Esophagus muscularis mucosa (tissue), 4 donors: Measurements from ENCODE around the gene CCDC85C. TPM values are rescaled to one million over a fixed set of nuclear protein-coding genes. Genes with fewer than 3 reads are reported as not detected.

Experiments used
- DNase-seq: peaks from one replicate; pipeline ENCODE4 v3.0.0-alpha.2; 2017; ENCODE audit errors: extremely low spot score
- H3K27ac ChIP-seq, 4 donors: fragments of 200-600 bp; sonication (generic); replicated peaks in 1 of 4; 1 replicate in 3 of 4; 2 replicates in 1 of 4; pipeline ENCODE4 v1.5.1; 2016 to 2019; ENCODE audit warnings: mild to moderate bottlenecking in 1 of 4
- H3K27me3 ChIP-seq, 4 donors: fragments of 200-600 bp; sonication (generic); one replicate each; pipeline versions ENCODE4 v1.5.1 to v1.6.0; 2016 to 2019
- H3K36me3 ChIP-seq, 4 donors: fragments of 200-600 bp; sonication (generic); one replicate each; pipeline ENCODE4 v1.5.1; 2016 to 2019
- H3K4me1 ChIP-seq, 4 donors: fragments of 200-600 bp; sonication (generic); one replicate each; pipeline ENCODE4 v1.5.1; 2016 to 2019
- H3K4me3 ChIP-seq, 4 donors: fragments of 200-600 bp; sonication (generic); 1 replicate in 2 of 4; 2 replicates in 2 of 4; pipeline ENCODE4 v1.5.1; 2016 to 2019; ENCODE audit warnings: mild to moderate bottlenecking in 4 of 4, moderate library complexity in 1 of 4
- H3K9me3 ChIP-seq, 4 donors: fragments of 200-600 bp; sonication (generic); 1 replicate in 3 of 4; 2 replicates in 1 of 4; pipeline ENCODE4 v1.5.1; 2016 to 2019
- CTCF ChIP-seq, 3 experiments: fragments of 200-600 bp in 2 of 3; fragments of 450-650 bp in 1 of 3; sonication (generic) in 2 of 3; IDR thresholded peaks; one replicate each; pipeline ENCODE4 v1.5.1; 2017 to 2019; ENCODE audit warnings: antibody characterized with exemption in 3 of 3, mild to moderate bottlenecking in 2 of 3, moderate library complexity in 1 of 3
- EP300 ChIP-seq: sonication (generic); formaldehyde crosslinking; IDR thresholded peaks from one replicate; pipeline ENCODE4 v1.6.1; 2017; ENCODE audit warnings: antibody characterized with exemption
- POLR2A ChIP-seq: fragments of 450-650 bp; IDR thresholded peaks from one replicate; pipeline ENCODE4 v1.6.1; 2017; ENCODE audit warnings: antibody characterized with exemption, moderate library complexity, mild to moderate bottlenecking, low read depth
- POLR2AphosphoS5 ChIP-seq, 2 donors: sonication (generic); formaldehyde crosslinking; IDR thresholded peaks; one replicate each; pipeline ENCODE4 v1.6.1; 2017; ENCODE audit warnings: antibody characterized with exemption in 2 of 2
- WGBS: methylation state at CpG from one replicate; pipeline ENCODE4 v1.1.5; 2018; 5-methylcytosine and 5-hydroxymethylcytosine counted together
- intact Hi-C: fragments of 100-400 bp; cut with DNase I; formaldehyde crosslinking; loops from one replicate; pipeline ENCODE4 v1.15.1; 2023
- total RNA-seq, 4 donors: library from RNA; depleted of rRNA; stranded (reverse); fragments of >200 nt; gene quantifications; one replicate each; pipeline versions ENCODE4 v1.1.0 to v1.2.1, GENCODE V29; 2016

The CCDC85C gene
- total RNA-seq, 4 donors from 2014 or later, result 17.9 to 48.7 (median 30.8) TPM

DNA sequence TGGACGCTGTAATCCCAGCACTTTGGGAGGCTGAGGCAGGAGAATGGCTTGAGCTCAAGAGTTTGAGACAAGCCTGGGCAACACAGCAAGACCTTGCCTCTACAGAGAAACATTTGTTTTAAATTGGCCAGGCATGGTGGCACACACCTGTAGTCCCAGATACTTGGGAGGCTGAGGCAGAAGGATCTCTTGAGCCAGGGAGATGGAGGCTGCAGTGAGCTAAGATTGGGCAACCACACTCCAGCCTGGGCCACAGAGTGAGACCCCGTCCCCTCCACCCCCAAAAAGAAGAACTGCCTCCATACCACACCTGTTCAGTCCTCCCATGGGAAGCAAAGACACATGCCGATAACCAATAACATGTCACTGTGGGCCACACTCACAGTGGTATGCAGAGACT is 19.2 kb downstream of the CCDC85C start:
- TF ChIP-seq EP300, result no peak
- no peak for TF ChIP-seq POLR2A
- no peak for TF ChIP-seq CTCF (IDR thresholded peaks at IDR 0.05)
- no peak for TF ChIP-seq POLR2AphosphoS5 (IDR thresholded peaks at IDR 0.05)
- Histone ChIP-seq H3K4me1 (peaks cover 47 to 70% (median 63%) of the 10 kb centered on the region in 4 donors), H3K4me3 (no peak overlapping the region), H3K27ac (no peak overlapping the region), H3K27me3 (no peaks in the 10 kb centered on the region), H3K9me3 (no peaks in the 10 kb centered on the region), H3K36me3 (no peaks in the 10 kb centered on the region)
- 100% methylated on average over 2 of the region's 3 CpGs for WGBS
- no peak for DNase-seq
- intact Hi-C loops, result no loop called here

- TF ChIP-seq CTCF (IDR thresholded peaks at IDR 0.05), result no peak
- TF ChIP-seq EP300, result no peak
- TF ChIP-seq POLR2A, result no peak
- WGBS, result 93% methylated on average over 9 of the region's 11 CpGs
These were observed 22.1 kb downstream of the CCDC85C start for GRCh38 chr14:99581938-99582337.

GRCh38 chr14:99581374-99581773 is 22.6 kb downstream of the CCDC85C start:
- Histone ChIP-seq H3K27ac (peak overlapping the region; percentile 88 to 90 (median 90)), H3K9me3 (no peaks in the 10 kb centered on the region), H3K27me3 (no peaks in the 10 kb centered on the region), H3K36me3 (no peaks in the 10 kb centered on the region), H3K4me1 (peaks cover 56 to 67% (median 63%) of the 10 kb centered on the region in 4 donors), H3K4me3 (no peak overlapping the region)
- intact Hi-C loops, result no loop called here
- TF ChIP-seq POLR2A, result no peak
- no peak for TF ChIP-seq POLR2AphosphoS5 (IDR thresholded peaks at IDR 0.05)
- no peak for TF ChIP-seq EP300
- TF ChIP-seq CTCF (IDR thresholded peaks at IDR 0.05), result no peak
- no peak for DNase-seq
- 77% methylated on average over 15 of the region's 16 CpGs for WGBS

More at GRCh38 chr14:99581938-99582337, 22.1 kb downstream of the CCDC85C start:
- DNase-seq, result no peak
- Histone ChIP-seq H3K4me1 (peaks cover 55 to 67% (median 63%) of the 10 kb centered on the region in 4 donors), H3K36me3 (no peaks in the 10 kb centered on the region), H3K9me3 (no peaks in the 10 kb centered on the region), H3K27ac (peak overlapping the region in 2 of 4 donors; percentile 88 to 89), H3K4me3 (no peak overlapping the region), H3K27me3 (no peaks in the 10 kb centered on the region)
- intact Hi-C loops, result no loop called here

- Histone ChIP-seq H3K4me3 (no peak overlapping the region), H3K27me3 (no peaks in the 10 kb centered on the region), H3K9me3 (no peaks in the 10 kb centered on the region), H3K36me3 (no peaks in the 10 kb centered on the region), H3K27ac (peak overlapping the region; percentile 88 to 90 (median 90)), H3K4me1 (peaks cover 63 to 73% (median 70%) of the 10 kb centered on the region in 4 donors)
- intact Hi-C loops, result no loop called here
- DNase-seq, result no peak
- TF ChIP-seq CTCF (IDR thresholded peaks at IDR 0.05) (no peak), POLR2AphosphoS5 (IDR thresholded peaks at IDR 0.05) (no peak)
- 29% methylated on average over 11 of the region's 14 CpGs for WGBS
These were observed 24.0 kb downstream of the CCDC85C start for GRCh38 chr14:99579903-99580571.
